ENCODE results near the gene EXPH5.
"Not testable (repeated sequence)": the region's sequence is repeated elsewhere in the genome, so short reads cannot be mapped to it uniquely, and the experiment has no call there.

The EXPH5 gene
- 3.6 to 11.0 (median 6.9) reads per million in 3 experiments for total RNA-seq

GRCh38 chr11:108593214-108593922, at the start of gene EXPH5:
Gene EXPH5 (minus strand): TSS chr11:108593768. CDS start chr11:108593536, 232 bp downstream.
- DNase-seq = peak; percentile 84

- DNase-seq = not testable (repeated sequence)
Measured at GRCh38 chr11:108641752-108642151, 48.2 kb upstream of the EXPH5 start.

GRCh38 chr11:108639146-108639545, 45.6 kb upstream of the EXPH5 start:
- DNase-seq = no peak

GRCh38 chr11:108636222-108636621, 42.7 kb upstream of the EXPH5 start:
- no peak for DNase-seq

- DNase-seq = no peak
Measured at GRCh38 chr11:108635106-108635505, 41.5 kb upstream of the EXPH5 start.

GRCh38 chr11:108632041-108632704, 38.6 kb upstream of the EXPH5 start:
- DNase-seq = no peak

GRCh38 chr11:108629274-108629673, 35.7 kb upstream of the EXPH5 start:
- DNase-seq = no peak

- no peak for DNase-seq
Measured at GRCh38 chr11:108628812-108629211, 35.2 kb upstream of the EXPH5 start.

- DNase-seq = no peak
Measured at GRCh38 chr11:108628326-108628725, 34.8 kb upstream of the EXPH5 start.

- DNase-seq = peak; percentile 3
Measured at GRCh38 chr11:108624196-108624925, 30.8 kb upstream of the EXPH5 start.

GRCh38 chr11:108622341-108622740, 28.8 kb upstream of the EXPH5 start:
- no peak for DNase-seq

- no peak for DNase-seq
Measured at GRCh38 chr11:108620958-108621772, 27.6 kb upstream of the EXPH5 start.

GRCh38 chr11:108618529-108618928, 25.0 kb upstream of the EXPH5 start:
- DNase-seq = no peak

- no peak for DNase-seq
Measured at GRCh38 chr11:108617055-108617454, 23.5 kb upstream of the EXPH5 start.

- DNase-seq = no peak
Measured at GRCh38 chr11:108616549-108616948, 23.0 kb upstream of the EXPH5 start.

GRCh38 chr11:108614086-108614485, 20.5 kb upstream of the EXPH5 start:
- no peak for DNase-seq

- no peak for DNase-seq
Measured at GRCh38 chr11:108609682-108610081, 16.1 kb upstream of the EXPH5 start.

- DNase-seq = no peak
Measured at GRCh38 chr11:108608548-108608947, 15.0 kb upstream of the EXPH5 start.

- DNase-seq = no peak
Measured at GRCh38 chr11:108606495-108607160, 13.1 kb upstream of the EXPH5 start.

GRCh38 chr11:108606070-108606469, 12.5 kb upstream of the EXPH5 start:
- no peak for DNase-seq

- DNase-seq = not testable (repeated sequence)
Measured at GRCh38 chr11:108602818-108603217, 9.2 kb upstream of the EXPH5 start.

GRCh38 chr11:108601150-108601549, 7.6 kb upstream of the EXPH5 start:
- DNase-seq = no peak
